ENCODE results near the gene HMGB1.
"Not testable (repeated sequence)": the region's sequence is repeated elsewhere in the genome, so short reads cannot be mapped to it uniquely, and the experiment has no call there.

HMGB1 gene

GRCh38 chr13:30465343-30465592, 468 bp downstream of the HMGB1 start:
- no peak for FAIRE-seq

- no peak for FAIRE-seq
Observed at GRCh38 chr13:30464496-30465342, 1.0 kb downstream of the HMGB1 start.

GRCh38 chr13:30463787-30464495, 1.8 kb downstream of the HMGB1 start:
- no peak for FAIRE-seq

GRCh38 chr13:30461279-30462066, 4.3 kb downstream of the HMGB1 start:
- FAIRE-seq = peak; percentile 62

- no peak for FAIRE-seq
Observed at GRCh38 chr13:30457306-30457891, 8.3 kb downstream of the HMGB1 start.

DNA sequence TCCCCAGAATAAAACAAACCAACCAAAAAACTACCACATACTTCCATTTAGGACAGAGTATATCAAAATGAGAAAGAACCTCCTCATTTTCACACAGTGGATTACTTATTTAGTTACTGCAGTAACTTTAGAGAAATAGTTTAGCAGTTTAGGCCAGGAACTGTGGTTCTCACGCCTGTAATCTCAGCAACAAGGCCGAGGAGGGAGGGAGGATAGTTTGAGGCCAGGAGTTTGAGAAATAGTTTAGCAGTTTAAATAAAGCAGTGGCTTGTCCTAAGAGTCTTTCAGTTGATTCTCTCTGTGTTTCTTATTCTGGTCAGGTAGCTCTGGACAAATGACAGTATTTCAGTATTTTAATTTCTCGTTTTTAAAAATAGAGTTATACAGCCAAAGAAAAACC, 9.4 kb downstream of the HMGB1 start:
- FAIRE-seq = no peak

DNA sequence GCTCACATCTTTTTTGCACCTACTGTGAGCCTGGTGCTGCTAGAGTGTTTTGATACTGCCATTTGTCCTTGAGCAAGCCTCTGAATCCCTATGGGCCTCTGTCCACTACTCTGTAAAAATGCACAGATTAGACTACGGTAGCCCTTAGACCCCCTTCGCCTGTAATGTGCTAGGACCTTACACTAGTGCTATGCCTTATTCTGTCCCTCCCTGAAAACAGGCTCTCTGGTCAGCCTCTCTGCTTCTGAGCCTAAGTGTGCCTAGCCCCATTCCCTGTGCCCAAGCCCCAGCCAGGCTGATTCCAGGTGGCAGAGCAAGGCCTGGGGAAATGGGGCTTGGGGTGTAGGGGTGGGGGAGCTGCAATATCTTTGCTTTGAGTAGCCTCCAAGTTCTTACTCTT, 10.7 kb downstream of the HMGB1 start:
- no peak for FAIRE-seq

DNA sequence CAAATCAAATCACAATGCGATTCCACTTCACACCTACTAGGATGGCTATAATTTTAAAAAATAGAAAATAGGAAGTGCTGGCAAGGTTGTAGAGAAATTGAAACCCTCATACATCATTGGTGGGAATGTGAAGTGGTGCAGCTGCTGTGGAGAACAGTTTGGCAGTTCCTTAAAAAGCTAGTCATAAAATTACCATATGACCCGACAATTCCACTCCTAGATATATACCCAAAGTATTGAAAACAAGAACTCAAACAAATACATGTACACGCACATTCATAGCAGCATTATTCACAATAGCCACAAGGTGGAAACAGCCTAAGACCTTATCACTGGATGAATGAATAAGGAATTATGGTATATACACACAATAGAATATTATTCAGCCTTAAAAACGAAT, 12.0 kb downstream of the HMGB1 start:
- no peak for FAIRE-seq

- not testable (repeated sequence) for FAIRE-seq
Observed at GRCh38 chr13:30451476-30451875, 14.3 kb downstream of the HMGB1 start.

DNA sequence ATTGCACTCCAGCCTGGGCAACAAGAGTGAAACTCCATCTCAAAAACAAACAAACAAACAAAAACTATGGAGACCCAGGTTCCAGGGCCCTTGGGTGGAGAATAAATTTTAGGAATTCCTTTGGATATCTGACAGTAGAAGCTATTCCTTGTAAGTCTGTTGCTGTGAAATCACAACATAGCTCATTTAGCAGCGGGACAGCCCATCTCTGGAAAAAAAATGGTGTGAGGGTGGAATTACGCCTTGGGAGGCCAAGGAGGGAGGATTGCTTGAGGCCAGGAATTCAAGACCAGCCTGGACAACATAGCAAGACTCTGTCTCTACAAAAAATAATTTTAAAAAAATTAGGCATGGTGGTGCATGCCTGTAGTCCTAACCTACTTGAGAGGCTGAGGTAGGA, 15.7 kb downstream of the HMGB1 start:
- FAIRE-seq = no peak

GRCh38 chr13:30448441-30448840, 17.3 kb downstream of the HMGB1 start:
- FAIRE-seq = no peak

GRCh38 chr13:30446126-30446500, 19.6 kb downstream of the HMGB1 start:
- no peak for FAIRE-seq

DNA sequence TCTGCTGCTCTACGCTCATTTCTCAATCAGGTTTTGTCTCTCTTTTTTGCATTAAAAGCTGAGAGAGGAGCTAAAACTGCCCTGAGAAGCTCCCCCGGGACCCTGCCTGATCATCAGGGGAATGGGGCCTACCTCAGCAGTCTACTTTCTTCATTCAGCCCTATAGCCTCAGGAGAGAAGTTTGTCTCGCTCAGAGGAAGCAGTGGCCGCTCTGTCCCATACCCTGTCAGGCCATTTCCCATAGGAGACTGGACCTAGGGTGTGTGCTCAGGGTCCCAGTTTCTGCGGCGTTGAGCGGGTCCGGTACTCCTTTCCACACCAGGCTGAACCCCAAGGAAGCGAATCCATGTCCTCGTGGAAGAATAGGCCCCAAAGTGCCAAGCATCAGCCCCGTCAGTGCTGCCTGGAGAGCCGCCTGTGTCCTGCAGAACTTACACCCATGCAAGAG, 21.8 kb downstream of the HMGB1 start:
- FAIRE-seq = no peak

GRCh38 chr13:30443491-30443890, 22.2 kb downstream of the HMGB1 start:
- FAIRE-seq = not testable (repeated sequence)

DNA sequence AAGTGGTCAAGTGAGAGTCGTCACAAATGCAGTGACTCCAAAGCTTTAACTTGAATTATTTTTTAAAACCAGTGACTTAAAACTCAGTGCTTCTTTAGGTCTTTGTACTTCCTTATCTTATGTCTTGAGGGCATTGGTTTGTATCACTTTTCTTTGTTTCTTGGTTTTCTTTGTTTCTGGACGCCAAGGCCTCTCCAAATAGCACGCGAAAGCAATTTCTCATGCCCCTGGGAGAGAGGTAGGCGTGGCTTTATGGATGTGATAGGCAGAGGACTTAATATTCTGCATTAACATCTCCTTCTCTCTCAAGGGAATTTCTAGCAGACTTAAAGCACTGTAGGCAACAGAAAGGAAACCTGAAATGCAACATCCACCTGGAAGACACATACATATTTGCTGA, 22.8 kb downstream of the HMGB1 start:
- FAIRE-seq = no peak

- FAIRE-seq = no peak
Observed at GRCh38 chr13:30440910-30441703, 24.6 kb downstream of the HMGB1 start.

DNA sequence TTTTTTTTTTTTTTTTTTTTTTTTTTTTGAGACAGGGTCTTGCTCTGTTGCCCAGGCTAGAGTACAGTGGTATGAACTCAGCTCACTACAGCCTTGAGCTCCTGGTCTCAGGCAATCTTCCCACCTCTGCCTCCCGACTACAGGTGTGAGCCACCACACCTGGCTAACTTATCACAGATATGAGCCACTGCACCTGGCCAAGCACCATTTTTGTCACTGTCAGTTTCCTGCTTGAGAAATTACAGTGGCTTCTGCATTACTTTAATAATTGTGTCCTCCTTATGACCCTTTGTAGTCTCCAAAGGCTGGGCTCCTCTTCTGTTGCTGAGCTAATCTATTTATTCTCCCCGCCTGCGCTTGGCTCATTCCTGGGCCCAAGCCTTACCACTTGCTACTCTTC, 27.4 kb downstream of the HMGB1 start:
- FAIRE-seq = no peak

GRCh38 chr13:30437177-30437576, 28.6 kb downstream of the HMGB1 start:
- no peak for FAIRE-seq

- FAIRE-seq = no peak
Observed at GRCh38 chr13:30435911-30436451, 29.8 kb downstream of the HMGB1 start.

- FAIRE-seq = no peak
Observed at GRCh38 chr13:30431269-30431940, 34.3 kb downstream of the HMGB1 start.

All from colon (tissue), 2 donors.